ENCODE data around the gene PDE8B.

PDE8B gene

DNA sequence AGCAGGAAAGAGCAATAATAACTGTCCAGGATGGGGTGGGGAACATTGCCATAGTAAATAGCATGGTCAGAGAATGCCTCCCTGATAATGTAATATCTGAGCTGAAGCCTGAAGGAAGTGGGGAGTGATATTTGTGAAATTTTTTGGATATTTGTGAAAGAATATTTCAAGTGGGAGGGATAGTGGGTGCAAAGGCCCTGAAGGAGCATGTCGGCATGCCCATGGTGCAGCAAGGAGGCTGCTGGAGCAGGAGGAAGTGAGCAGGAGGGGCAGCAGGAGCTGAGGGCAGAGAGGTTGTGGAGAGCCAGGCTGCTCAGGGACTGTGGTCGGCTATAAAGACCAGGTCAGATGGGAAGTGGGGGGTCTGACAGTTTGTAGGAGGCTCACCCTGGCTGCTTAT, 21.1 kb upstream of the PDE8B start:
- in situ Hi-C loops (cut with MboI; ENCODE audit: low sequenced_read_pairs), result no loop called here

DNA sequence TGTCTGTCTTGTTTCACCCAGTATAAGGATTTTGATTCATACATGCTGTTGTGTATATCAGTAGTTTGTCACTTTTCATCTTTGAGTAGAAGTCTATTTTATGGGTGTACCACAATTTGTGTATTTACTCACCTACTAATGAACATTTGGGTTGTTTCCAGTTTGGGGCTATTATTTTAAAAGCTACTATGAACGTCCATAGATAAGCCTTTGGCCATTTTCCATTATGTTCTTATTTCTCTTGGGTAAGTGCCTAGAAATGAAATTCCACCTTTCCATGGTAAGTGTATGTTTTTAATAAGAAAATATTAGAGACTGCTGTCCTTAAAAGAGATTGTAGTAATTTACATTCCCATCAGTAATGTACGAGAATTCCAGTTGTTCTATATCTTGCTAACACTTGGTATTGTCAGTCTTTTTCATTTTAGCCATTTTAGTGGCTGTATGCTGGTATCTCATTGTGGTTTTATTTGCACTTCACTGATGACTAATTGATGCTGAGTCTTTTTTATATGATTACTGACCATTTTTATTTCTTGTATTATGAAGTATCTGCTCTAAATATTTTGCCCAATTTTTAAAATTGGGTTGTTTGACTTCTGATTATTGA, 17.9 kb upstream of the PDE8B start:
- in situ Hi-C loops (cut with MboI; ENCODE audit: low sequenced_read_pairs), result no loop called here

GRCh38 chr5:77194762-77195161, 15.7 kb upstream of the PDE8B start:
- in situ Hi-C loops (cut with MboI; ENCODE audit: low sequenced_read_pairs), result no loop called here

GRCh38 chr5:77197840-77198554, 12.5 kb upstream of the PDE8B start:
- in situ Hi-C loops (cut with MboI; ENCODE audit: low sequenced_read_pairs), result no loop called here

GRCh38 chr5:77200663-77201062, 9.8 kb upstream of the PDE8B start:
- in situ Hi-C loops (cut with MboI; ENCODE audit: low sequenced_read_pairs), result no loop called here

DNA sequence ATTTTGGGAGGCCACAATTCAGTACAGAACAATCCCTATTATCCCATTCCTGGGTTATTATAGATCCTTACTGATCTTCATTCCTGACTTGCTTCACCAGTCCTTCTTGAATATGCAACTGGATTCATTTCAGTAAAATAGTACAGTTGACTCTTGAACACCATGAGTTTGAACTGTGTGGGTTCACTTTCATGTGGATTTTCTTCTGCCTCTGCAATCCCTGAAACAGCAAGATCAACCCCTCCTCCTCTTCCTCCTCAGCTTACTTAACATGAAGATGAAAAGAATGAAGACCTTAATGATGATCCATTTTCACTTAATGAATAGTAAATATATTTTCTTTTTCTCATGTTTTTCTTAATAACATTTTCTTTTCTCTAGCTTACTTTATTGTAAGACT, 8.3 kb upstream of the PDE8B start:
- in situ Hi-C loops (cut with MboI; ENCODE audit: low sequenced_read_pairs), result no loop called here

DNA sequence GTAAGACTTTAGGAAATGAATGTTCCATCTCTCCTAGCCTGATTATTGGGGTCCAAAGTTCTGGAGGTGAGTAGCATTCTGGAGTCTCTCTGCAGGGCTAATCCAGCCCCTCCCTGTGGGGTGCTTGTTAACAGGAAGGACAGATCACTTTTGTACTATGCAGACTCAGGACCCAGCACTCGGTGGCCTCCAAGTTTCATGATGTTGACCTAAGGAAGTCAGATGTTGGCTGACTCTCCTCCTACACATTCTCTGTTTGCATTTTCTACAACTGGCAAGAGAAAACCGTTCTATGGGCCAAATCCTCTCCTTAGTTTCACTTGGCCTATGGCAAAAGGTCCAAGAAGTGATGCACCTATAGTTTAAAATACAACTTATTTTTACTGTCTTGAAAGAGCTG, 5.5 kb upstream of the PDE8B start:
- in situ Hi-C loops (cut with MboI; ENCODE audit: low sequenced_read_pairs), result no loop called here

DNA sequence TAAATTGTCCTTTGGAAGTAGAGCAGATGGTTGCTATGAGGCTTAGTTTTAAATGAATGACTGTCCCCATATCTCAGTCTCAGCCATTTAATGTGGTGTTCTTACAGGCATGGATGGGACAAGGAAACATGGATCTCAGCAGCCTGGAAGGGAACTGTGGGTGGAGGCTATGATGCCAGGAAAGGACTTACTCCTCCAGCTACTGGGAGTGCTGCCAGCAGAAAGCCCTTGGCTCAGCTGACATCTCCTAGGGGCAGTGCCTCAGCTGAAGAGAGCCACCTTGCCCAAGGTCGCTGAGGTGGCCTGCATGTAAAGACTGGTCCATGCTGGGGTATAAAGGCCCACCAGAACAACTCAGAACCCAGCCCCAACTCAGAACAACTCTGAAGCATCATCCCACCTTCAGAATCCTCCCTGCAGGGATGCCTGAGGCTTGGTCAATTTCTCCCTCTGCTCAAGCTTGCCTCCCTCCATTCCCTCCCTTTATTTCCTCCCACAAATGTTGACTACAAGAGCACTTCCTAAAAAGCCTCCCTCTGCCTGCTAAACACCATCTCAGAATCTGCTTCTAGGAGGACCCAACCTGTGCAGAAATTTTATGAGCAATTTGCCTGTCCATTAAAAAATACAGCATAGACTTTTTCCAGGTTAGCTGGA, 1.8 kb upstream of the PDE8B start:
- in situ Hi-C loops (cut with MboI; ENCODE audit: low sequenced_read_pairs), result no loop called here

GRCh38 chr5:77209495-77210090, 887 bp upstream of the PDE8B start:
- in situ Hi-C loops (cut with MboI; ENCODE audit: low sequenced_read_pairs), result no loop called here

DNA sequence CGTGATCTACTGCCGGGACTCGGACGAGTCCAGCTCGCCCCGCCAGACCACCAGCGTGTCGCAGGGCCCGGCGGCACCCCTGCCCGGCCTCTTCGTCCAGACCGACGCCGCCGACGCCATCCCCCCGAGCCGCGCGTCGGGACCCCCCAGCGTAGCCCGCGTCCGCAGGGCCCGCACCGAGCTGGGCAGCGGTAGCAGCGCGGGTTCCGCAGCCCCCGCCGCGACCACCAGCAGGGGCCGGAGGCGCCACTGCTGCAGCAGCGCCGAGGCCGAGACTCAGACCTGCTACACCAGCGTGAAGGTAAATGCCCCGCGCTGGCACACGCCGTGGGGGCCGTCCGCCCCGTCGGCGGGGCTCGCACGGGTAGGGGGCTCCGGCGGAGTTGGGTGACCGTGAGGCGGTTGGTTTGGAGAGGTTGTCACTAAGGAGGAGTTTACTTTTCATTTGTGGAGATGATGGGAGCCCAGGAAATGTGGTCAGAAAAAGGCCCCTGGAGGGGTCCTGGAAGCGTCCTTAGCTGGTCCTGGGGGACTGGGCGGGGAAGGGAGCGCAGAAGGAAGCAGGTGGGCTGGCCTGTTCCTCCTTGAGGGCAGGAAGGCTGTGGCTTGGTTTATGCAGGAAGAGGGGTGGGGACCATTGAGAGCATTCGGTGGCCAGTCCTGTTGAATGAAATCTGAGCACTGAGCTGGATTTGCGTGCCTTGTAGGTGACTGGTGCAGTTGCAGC, 647 bp downstream of the PDE8B start:
- in situ Hi-C loops (cut with MboI; ENCODE audit: low sequenced_read_pairs), result no loop called here

- in situ Hi-C loops (cut with MboI; ENCODE audit: low sequenced_read_pairs), result no loop called here
Observed at GRCh38 chr5:77211691-77212047, 1.2 kb downstream of the PDE8B start.

DNA sequence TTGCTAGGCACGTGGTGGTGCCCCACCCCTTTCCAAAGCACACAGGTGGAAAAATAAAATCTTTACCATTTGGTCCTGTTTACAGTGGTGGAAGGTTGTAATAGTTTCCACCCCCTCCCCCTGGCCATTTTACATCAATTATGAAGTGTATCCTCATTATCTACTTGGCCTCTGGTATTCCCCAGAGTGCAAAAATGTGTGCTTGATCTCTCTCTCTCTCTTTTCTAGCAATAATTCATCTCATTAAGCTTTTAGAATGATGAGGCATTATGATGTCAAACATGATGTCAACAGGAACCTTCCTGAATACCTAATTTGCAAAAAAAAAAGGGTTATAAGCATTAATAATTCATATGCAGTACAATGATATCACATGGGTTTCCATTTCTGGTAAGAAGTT, 3.1 kb downstream of the PDE8B start:
- in situ Hi-C loops (cut with MboI; ENCODE audit: low sequenced_read_pairs), result no loop called here

GRCh38 chr5:77214151-77214550, 3.7 kb downstream of the PDE8B start:
- in situ Hi-C loops (cut with MboI; ENCODE audit: low sequenced_read_pairs), result no loop called here

DNA sequence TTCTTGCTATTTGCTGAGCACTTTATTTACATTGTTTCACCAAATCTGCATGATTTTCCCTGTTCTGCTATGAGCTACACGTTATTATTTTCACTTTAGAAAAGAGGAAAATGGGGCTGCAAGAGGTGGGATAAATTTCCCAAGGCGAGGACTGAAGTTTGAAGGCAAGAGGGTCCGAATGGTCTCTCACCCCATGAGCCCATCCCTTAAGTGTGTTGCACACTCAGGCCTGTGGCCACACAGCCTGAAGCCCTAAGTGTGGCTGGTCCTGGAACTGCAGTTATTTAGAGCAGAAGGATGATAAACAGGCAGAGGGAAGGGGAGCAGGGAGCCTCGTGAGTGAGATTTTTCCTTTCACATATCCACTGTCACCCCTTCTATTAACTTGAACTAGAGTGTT, 7.8 kb downstream of the PDE8B start:
- in situ Hi-C loops (cut with MboI; ENCODE audit: low sequenced_read_pairs), result no loop called here

GRCh38 chr5:77221115-77221514, 10.6 kb downstream of the PDE8B start:
- in situ Hi-C loops (cut with MboI; ENCODE audit: low sequenced_read_pairs), result no loop called here

DNA sequence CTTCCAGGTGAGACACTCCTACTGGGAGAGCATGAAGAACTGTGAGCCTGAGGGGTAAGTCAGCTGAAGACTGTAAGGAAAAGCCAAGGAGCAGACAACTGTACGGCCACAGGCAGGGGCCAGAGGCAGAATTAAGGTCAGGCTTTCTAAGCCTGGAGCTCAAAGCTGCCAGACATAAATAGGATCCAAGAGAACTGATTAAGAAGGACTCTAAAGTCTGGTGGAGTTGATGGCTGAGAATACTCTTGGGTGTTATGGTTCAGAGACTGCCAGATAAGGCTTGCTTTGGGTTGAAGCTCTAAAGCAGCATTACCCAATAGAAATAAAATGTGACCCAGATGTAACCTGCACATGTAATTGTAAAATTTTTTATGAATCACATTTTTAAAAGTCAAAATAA, 12.2 kb downstream of the PDE8B start:
- in situ Hi-C loops (cut with MboI; ENCODE audit: low sequenced_read_pairs), result no loop called here

DNA sequence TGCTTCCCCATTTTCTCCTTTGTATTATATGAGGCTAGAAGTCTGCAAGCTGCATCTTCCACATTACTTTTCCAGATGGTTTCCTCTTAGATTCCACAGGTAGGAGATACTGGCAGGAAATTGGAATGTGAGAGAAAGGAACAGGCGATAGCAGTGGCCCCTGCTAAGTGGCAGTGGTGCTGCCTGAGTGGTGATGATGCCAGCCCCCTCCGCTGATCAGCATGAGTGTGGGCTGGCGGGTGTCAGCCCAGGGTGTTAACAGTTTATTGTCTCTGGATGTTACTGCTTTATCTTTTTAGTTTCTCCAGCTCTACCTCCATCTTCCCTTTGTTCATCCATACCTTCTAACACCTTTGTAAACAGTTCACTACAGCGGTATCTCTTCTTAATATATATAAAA, 13.2 kb downstream of the PDE8B start:
- in situ Hi-C loops (cut with MboI; ENCODE audit: low sequenced_read_pairs), result no loop called here

DNA sequence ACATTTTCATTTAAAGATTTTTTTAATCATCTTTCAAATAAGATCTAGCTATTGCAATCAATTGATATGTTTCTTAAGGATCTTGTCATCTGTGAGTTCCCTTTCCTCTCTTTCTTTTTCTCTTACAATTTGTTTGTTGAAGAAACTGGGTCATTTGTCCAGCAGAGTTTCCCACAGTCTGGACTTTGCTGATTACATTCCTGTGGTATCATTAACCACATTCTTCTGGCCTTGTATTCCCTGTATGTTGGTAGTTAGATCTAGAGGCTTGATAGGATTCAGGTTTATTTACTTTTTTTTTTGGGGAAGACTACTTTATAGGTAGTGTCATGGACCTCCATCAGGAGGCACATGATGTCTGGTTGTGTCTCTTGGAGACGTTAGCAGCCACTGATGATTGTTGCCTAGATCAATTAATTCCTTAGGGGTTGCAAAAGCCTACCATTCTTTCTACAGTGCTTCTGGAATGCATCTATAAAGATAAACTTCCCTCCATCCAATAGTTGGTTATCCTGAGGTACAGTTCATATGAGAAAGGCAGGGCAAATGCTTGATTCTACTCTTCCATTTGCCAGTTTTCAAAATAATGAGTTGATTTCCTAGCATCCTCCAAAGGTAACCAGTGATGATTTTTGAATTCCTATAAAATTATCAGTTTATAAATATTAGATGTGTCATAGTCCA, 14.3 kb downstream of the PDE8B start:
- in situ Hi-C loops (cut with MboI; ENCODE audit: low sequenced_read_pairs), result no loop called here

DNA sequence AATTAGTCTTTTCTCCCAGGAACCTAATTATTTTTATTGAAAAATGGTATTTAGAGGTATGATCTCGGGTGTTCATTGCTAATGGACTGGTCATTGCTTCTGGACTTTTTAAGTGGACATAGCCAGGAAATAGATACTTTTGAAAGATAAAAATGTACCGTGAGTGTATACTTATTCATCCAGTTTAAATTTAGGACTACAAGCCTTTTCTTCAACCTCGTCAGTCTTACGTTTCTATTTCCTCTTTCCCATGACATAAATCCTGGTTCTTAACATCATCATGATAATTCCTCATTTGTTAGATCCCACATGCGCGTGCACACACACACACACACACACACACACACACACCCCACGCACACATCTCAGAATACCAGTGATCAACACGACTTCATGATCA, 15.1 kb downstream of the PDE8B start:
- in situ Hi-C loops (cut with MboI; ENCODE audit: low sequenced_read_pairs), result no loop called here

DNA sequence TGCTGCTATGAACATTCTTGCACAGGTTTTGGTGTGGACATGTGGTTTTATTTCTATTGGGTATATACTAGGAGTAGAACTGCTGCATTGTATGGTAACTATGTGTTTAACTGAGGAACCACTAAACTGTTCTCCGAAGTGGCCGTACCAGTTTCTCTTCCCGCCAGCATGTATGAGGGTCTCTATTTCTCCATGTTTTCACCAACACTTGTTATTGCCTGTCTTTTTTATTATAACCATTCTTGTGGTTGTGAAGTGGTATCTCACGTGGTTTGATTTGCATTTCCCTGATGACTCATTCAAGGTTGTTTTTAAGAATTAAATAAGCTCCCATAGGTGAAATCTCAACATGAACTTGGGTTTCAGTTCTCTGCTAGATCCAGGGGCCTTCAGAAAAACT, 19.4 kb downstream of the PDE8B start:
- in situ Hi-C loops (cut with MboI; ENCODE audit: low sequenced_read_pairs), result no loop called here
